ENCODE data around the gene ADK.

ADK gene

GRCh38 chr10:74314166-74314565 lies 163.1 kb downstream of the ADK start:
- Histone ChIP-seq H3K4me2 (ENCODE audit: low read length) (no peak overlapping the region), H3K9ac (no peak overlapping the region), H3K27me3 (ENCODE audit: control insufficient read depth, insufficient read depth, low read length) (no peaks in the 10 kb centered on the region), H3K27ac (no peak overlapping the region), H3K79me2 (no peaks in the 10 kb centered on the region), H2AFZ (no peak overlapping the region), H3K4me1 (no peaks in the 10 kb centered on the region), H3K36me3 (ENCODE audit: control insufficient read depth, insufficient read depth, low read length) (no peaks in the 10 kb centered on the region), H3K9me3 (ENCODE audit: control insufficient read depth, low read length) (no peaks in the 10 kb centered on the region), H3K4me3 (ENCODE audit: low read depth, low read length) (peak overlapping the region; percentile 18)
- TF ChIP-seq CTCF (IDR thresholded peaks at IDR 0.05), result no peak

- H3K4me3 ChIP-seq (ENCODE audit: low read depth, low read length), result no peak overlapping the region
- H3K4me2 ChIP-seq (ENCODE audit: low read length), result no peak overlapping the region
- no peaks in the 10 kb centered on the region for H3K9me3 ChIP-seq (ENCODE audit: control insufficient read depth, low read length)
- no peak overlapping the region for H3K27ac ChIP-seq
- no peaks in the 10 kb centered on the region for H3K79me2 ChIP-seq
- no peaks in the 10 kb centered on the region for H3K4me1 ChIP-seq
- no peaks in the 10 kb centered on the region for H3K36me3 ChIP-seq (ENCODE audit: control insufficient read depth, insufficient read depth, low read length)
- no peak overlapping the region for H2AFZ ChIP-seq
- no peaks in the 10 kb centered on the region for H3K27me3 ChIP-seq (ENCODE audit: control insufficient read depth, insufficient read depth, low read length)
- TF ChIP-seq CTCF (IDR thresholded peaks at IDR 0.05), result no peak
- H3K9ac ChIP-seq, result no peak overlapping the region
Observed at GRCh38 chr10:74320026-74320425, 169.0 kb downstream of the ADK start.

- H3K9me3 ChIP-seq (ENCODE audit: control insufficient read depth, low read length), result no peaks in the 10 kb centered on the region
- H3K27me3 ChIP-seq (ENCODE audit: control insufficient read depth, insufficient read depth, low read length), result no peaks in the 10 kb centered on the region
Observed at GRCh38 chr10:74320717-74321116, 169.7 kb downstream of the ADK start.

GRCh38 chr10:74322141-74322540 lies 171.1 kb downstream of the ADK start:
- TF ChIP-seq CTCF (IDR thresholded peaks at IDR 0.05), result no peak
- Histone ChIP-seq H3K4me3 (ENCODE audit: low read depth, low read length) (no peak overlapping the region), H3K4me2 (ENCODE audit: low read length) (no peak overlapping the region)

More at GRCh38 chr10:74320717-74321116, 169.7 kb downstream of the ADK start:
- Histone ChIP-seq H3K4me1 (no peaks in the 10 kb centered on the region), H3K79me2 (no peaks in the 10 kb centered on the region), H3K4me2 (ENCODE audit: low read length) (no peak overlapping the region), H3K4me3 (ENCODE audit: low read depth, low read length) (no peak overlapping the region), H3K36me3 (ENCODE audit: control insufficient read depth, insufficient read depth, low read length) (no peaks in the 10 kb centered on the region), H2AFZ (no peak overlapping the region), H3K9ac (no peak overlapping the region), H3K27ac (no peak overlapping the region)
- no peak for TF ChIP-seq CTCF (IDR thresholded peaks at IDR 0.05)

DNA sequence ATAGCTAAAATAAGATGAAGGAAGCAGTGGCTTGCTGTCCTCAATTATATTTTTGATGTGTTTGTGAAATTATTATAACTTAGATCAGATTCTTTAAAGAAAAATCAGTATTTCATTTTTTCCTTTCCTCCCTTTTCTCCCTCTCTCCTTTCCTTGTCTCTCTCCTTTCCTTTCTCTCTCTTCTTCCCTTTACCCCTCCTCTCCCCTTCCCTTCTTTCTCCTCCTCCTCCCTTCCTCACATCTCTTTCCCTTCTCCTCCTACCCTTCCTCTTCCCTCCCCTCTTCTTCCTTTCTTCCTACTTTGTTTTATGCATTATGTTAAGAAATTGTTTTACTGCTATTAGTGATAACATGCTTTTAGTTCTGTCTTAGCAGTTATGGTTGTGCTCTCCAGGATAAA lies 171.5 kb downstream of the ADK start:
- Histone ChIP-seq H3K9me3 (ENCODE audit: control insufficient read depth, low read length) (no peaks in the 10 kb centered on the region), H3K9ac (no peak overlapping the region), H3K4me2 (ENCODE audit: low read length) (no peak overlapping the region), H3K27ac (no peak overlapping the region), H3K4me3 (ENCODE audit: low read depth, low read length) (no peak overlapping the region), H3K36me3 (ENCODE audit: control insufficient read depth, insufficient read depth, low read length) (no peaks in the 10 kb centered on the region), H3K79me2 (peaks cover 3% of the 10 kb centered on the region), H3K27me3 (ENCODE audit: control insufficient read depth, insufficient read depth, low read length) (no peaks in the 10 kb centered on the region), H2AFZ (no peak overlapping the region), H3K4me1 (no peaks in the 10 kb centered on the region)
- no peak for TF ChIP-seq CTCF (IDR thresholded peaks at IDR 0.05)

More at GRCh38 chr10:74322141-74322540, 171.1 kb downstream of the ADK start:
- Histone ChIP-seq H3K27ac (no peak overlapping the region), H3K4me1 (no peaks in the 10 kb centered on the region), H3K27me3 (ENCODE audit: control insufficient read depth, insufficient read depth, low read length) (no peaks in the 10 kb centered on the region), H3K9ac (no peak overlapping the region), H3K36me3 (ENCODE audit: control insufficient read depth, insufficient read depth, low read length) (no peaks in the 10 kb centered on the region), H3K79me2 (peaks cover 3% of the 10 kb centered on the region), H2AFZ (no peak overlapping the region), H3K9me3 (ENCODE audit: control insufficient read depth, low read length) (no peaks in the 10 kb centered on the region)

All from parathyroid adenoma (tissue), 2 donors.